ENCODE data around the gene RAPGEF5.

GRCh38 chr7:22338877-22339276 lies 18.1 kb downstream of the RAPGEF5 start:
- TF ChIP-seq CTCF (conservative IDR thresholded peaks at IDR 0.05), result no peak
- TF ChIP-seq ZFX (IDR thresholded peaks at IDR 0.05), result no peak

Measured in C4-2B (cell line).